GM23338 (cell line): ENCODE data around the gene KRT15. TPM values are rescaled to one million over a fixed set of nuclear protein-coding genes. Genes with fewer than 3 reads are reported as not detected.

Experiments used
- ATAC-seq: fragments of 200-7000 bp; cut with Tn5 transposase; 3 replicates; pipeline ENCODE4 v1.9.1; 2020
- DNase-seq: peaks from one replicate; pipeline ENCODE4 v3.0.0-alpha.2; 2015; ENCODE audit warnings: low spot score
- H2AFZ ChIP-seq: fragments of 200-600 bp; sonication (generic); 2 replicates; pipeline ENCODE4 v1.8.0; 2016; ENCODE audit warnings: antibody characterized with exemption, mild to moderate bottlenecking, moderate library complexity
- H3F3A ChIP-seq: fragments of 200-600 bp; sonication (generic); replicated peaks from 2 replicates; pipeline ENCODE4 v1.8.0; 2017; ENCODE audit warnings: antibody characterized with exemption, mixed run types, low read depth
- H3K27ac ChIP-seq: fragments of 200-600 bp; sonication (generic); 2 replicates; pipeline ENCODE4 v1.6.1; 2016; ENCODE audit warnings: low read depth
- H3K27me3 ChIP-seq: fragments of 200-600 bp; sonication (generic); 2 replicates; pipeline ENCODE4 v1.8.0; 2016; ENCODE audit warnings: mild to moderate bottlenecking, mixed run types, moderate library complexity; ENCODE audit not compliant: insufficient read depth
- H3K36me3 ChIP-seq: fragments of 200-600 bp; sonication (generic); 2 replicates; pipeline ENCODE4 v1.8.0; 2016; ENCODE audit warnings: mild to moderate bottlenecking; ENCODE audit not compliant: insufficient read depth
- H3K4me1 ChIP-seq: fragments of 200-600 bp; sonication (generic); 2 replicates; pipeline ENCODE4 v1.8.0; 2016; ENCODE audit warnings: mild to moderate bottlenecking, moderate library complexity; ENCODE audit not compliant: insufficient read depth
- H3K4me2 ChIP-seq: fragments of 200-600 bp; sonication (generic); 2 replicates; pipeline ENCODE4 v1.7.1; 2017; ENCODE audit warnings: mixed run types
- H3K4me3 ChIP-seq: fragments of 200-600 bp; sonication (generic); 2 replicates; pipeline ENCODE4 v1.6.1; 2016; ENCODE audit warnings: mixed run types
- H3K79me2 ChIP-seq: fragments of 200-600 bp; sonication (generic); replicated peaks from 2 replicates; pipeline ENCODE4 v1.8.0; 2017; ENCODE audit warnings: mild to moderate bottlenecking; ENCODE audit not compliant: insufficient read depth
- H3K9me2 ChIP-seq: fragments of 200-600 bp; sonication (generic); 2 replicates; pipeline ENCODE4 v1.8.0; 2017; ENCODE audit not compliant: insufficient read depth
- H4K20me1 ChIP-seq: fragments of 200-600 bp; sonication (generic); replicated peaks from 2 replicates; pipeline ENCODE4 v1.8.0; 2017; ENCODE audit warnings: mild to moderate bottlenecking; ENCODE audit not compliant: insufficient read depth
- H3K27ac Mint-ChIP-seq: 2 replicates; pipeline ENCODE4 v1.8.0; 2020; ENCODE audit warnings: inconsistent platforms, mild to moderate bottlenecking, moderate library complexity, mixed read lengths
- H3K27me3 Mint-ChIP-seq: 3 replicates; pipeline ENCODE4 v1.8.0; 2022; ENCODE audit warnings: low read depth, mild to moderate bottlenecking, moderate library complexity, mixed read lengths, inconsistent platforms; ENCODE audit not compliant: insufficient read depth, poor library complexity
- H3K36me3 Mint-ChIP-seq: 3 replicates; pipeline ENCODE4 v1.8.0; 2021; ENCODE audit warnings: low read depth, mild to moderate bottlenecking, inconsistent platforms, moderate library complexity, mixed read lengths
- H3K4me1 Mint-ChIP-seq: 3 replicates; pipeline ENCODE4 v1.8.0; 2020; ENCODE audit warnings: mild to moderate bottlenecking, inconsistent platforms, mixed read lengths
- H3K4me3 Mint-ChIP-seq: 3 replicates; pipeline ENCODE4 v1.8.0; 2021; ENCODE audit warnings: moderate library complexity, mild to moderate bottlenecking, inconsistent platforms, mixed read lengths
- H3K9me3 Mint-ChIP-seq: 3 replicates; pipeline ENCODE4 v1.8.0; 2020; ENCODE audit warnings: moderate library complexity, mild to moderate bottlenecking, inconsistent platforms, mixed read lengths
- CREB1 ChIP-seq: fragments of 250-450 bp; sonication (Bioruptor Pico); IDR thresholded peaks from 2 replicates; pipeline ENCODE4 v1.5.0; 2020; ENCODE audit warnings: low read depth, mild to moderate bottlenecking, moderate library complexity
- ETS1 ChIP-seq: IDR thresholded peaks from 2 replicates; pipeline ENCODE4 v1.6.1; 2016; ENCODE audit warnings: antibody characterized with exemption
- EZH2 ChIP-seq: fragments of 200-600 bp; sonication (generic); IDR thresholded peaks from one replicate; pipeline ENCODE4 v1.8.0; 2017; ENCODE audit warnings: antibody characterized with exemption, mild to moderate bottlenecking, low read depth; ENCODE audit not compliant: unreplicated experiment
- EZH2phosphoT487 ChIP-seq: fragments of 200-600 bp; sonication (generic); IDR thresholded peaks from one replicate; pipeline ENCODE4 v1.8.1; 2018; ENCODE audit warnings: antibody characterized with exemption; ENCODE audit not compliant: unreplicated experiment
- JUNB ChIP-seq: IDR thresholded peaks from one replicate; pipeline ENCODE4 v1.6.1; 2016; ENCODE audit warnings: antibody characterized with exemption; ENCODE audit not compliant: unreplicated experiment
- NANOG ChIP-seq: IDR thresholded peaks from 2 replicates; pipeline ENCODE4 v1.6.1; 2016; ENCODE audit warnings: antibody characterized with exemption, borderline replicate concordance
- POLR2AphosphoS5 ChIP-seq: IDR thresholded peaks from 2 replicates; pipeline ENCODE4 v1.6.1; 2016; ENCODE audit warnings: antibody characterized with exemption, low read depth
- REST ChIP-seq: IDR thresholded peaks from one replicate; pipeline ENCODE4 v1.6.1; 2018; ENCODE audit warnings: antibody characterized with exemption; ENCODE audit not compliant: unreplicated experiment
- STAT1 ChIP-seq: IDR thresholded peaks from one replicate; pipeline ENCODE4 v1.6.1; 2016; ENCODE audit warnings: antibody characterized with exemption; ENCODE audit not compliant: unreplicated experiment
- ZNF114 ChIP-seq: fragments of 250-450 bp; sonication (Bioruptor Pico); IDR thresholded peaks from 2 replicates; pipeline ENCODE4 v1.5.0; 2020; ENCODE audit warnings: mild to moderate bottlenecking, moderate library complexity
- ZNF331 ChIP-seq: fragments of 250-450 bp; sonication (Bioruptor Pico); IDR thresholded peaks from 2 replicates; pipeline ENCODE4 v1.5.0; 2020; ENCODE audit warnings: low read depth, mild to moderate bottlenecking, moderate library complexity
- polyA plus RNA-seq: library from polyadenylated mRNA; unstranded; fragments of >200 nt; fragmentation: Nextera tagmentation; extraction: Ambion mirVana; gene quantifications from 2 replicates; pipeline ENCODE4 v1.2.1, GENCODE V29; 2016
- total RNA-seq: library from RNA; depleted of rRNA; stranded (reverse); fragments of >200 nt; shearing (Covaris generic); gene quantifications from 2 replicates; pipeline ENCODE4 v1.2.3, GENCODE V29; 2014
- TF ChIP-seq, protein P1 (sequence below): fragments of 250-450 bp; sonication (Bioruptor Pico); IDR thresholded peaks from 2 replicates; pipeline ENCODE4 v1.5.0; 2020; ENCODE audit warnings: mild to moderate bottlenecking, moderate library complexity
- TF ChIP-seq, protein P2 (sequence below), 2 experiments: fragments of 200-600 bp in 1 of 2; sonication (generic) in 1 of 2; conservative IDR thresholded peaks; 2 replicates each; pipeline versions ENCODE4 v1.5.1 to v1.6.1; 2016 to 2017; ENCODE audit warnings: antibody characterized with exemption in 2 of 2, low read depth in 2 of 2, mild to moderate bottlenecking in 2 of 2, moderate library complexity in 1 of 2

The KRT15 gene
- total and polyA plus RNA-seq, 2 experiments from 2014 or later: 0.03 TPM; not detected in 1

GRCh38 chr17:41524261-41524660 is 5.6 kb upstream of the KRT15 start:
- Mint-ChIP-seq H3K4me3 (no peak overlapping the region), H3K9me3 (no peaks in the 10 kb centered on the region; the same call in 2 of the 3 replicates), H3K27me3 (peaks cover 25% of the 10 kb centered on the region), H3K36me3 (peaks cover 40% of the 10 kb centered on the region), H3K27ac (no peak overlapping the region), H3K4me1 (peaks cover 36% of the 10 kb centered on the region)
- H4K20me1 ChIP-seq: peaks cover 9% of the 10 kb centered on the region; the same call in 1 of the 2 replicates
- TF ChIP-seq ZNF331 (no peak), NANOG (no peak), REST (no peak), JUNB (no peak), STAT1 (no peak), POLR2AphosphoS5 (no peak), CREB1 (CRISPR knock-in tag) (no peak), ETS1 (no peak), EZH2 (no peak), EZH2phosphoT487 (no peak), ZNF114 (CRISPR knock-in tag) (no peak)
- TF ChIP-seq, protein P1, sequence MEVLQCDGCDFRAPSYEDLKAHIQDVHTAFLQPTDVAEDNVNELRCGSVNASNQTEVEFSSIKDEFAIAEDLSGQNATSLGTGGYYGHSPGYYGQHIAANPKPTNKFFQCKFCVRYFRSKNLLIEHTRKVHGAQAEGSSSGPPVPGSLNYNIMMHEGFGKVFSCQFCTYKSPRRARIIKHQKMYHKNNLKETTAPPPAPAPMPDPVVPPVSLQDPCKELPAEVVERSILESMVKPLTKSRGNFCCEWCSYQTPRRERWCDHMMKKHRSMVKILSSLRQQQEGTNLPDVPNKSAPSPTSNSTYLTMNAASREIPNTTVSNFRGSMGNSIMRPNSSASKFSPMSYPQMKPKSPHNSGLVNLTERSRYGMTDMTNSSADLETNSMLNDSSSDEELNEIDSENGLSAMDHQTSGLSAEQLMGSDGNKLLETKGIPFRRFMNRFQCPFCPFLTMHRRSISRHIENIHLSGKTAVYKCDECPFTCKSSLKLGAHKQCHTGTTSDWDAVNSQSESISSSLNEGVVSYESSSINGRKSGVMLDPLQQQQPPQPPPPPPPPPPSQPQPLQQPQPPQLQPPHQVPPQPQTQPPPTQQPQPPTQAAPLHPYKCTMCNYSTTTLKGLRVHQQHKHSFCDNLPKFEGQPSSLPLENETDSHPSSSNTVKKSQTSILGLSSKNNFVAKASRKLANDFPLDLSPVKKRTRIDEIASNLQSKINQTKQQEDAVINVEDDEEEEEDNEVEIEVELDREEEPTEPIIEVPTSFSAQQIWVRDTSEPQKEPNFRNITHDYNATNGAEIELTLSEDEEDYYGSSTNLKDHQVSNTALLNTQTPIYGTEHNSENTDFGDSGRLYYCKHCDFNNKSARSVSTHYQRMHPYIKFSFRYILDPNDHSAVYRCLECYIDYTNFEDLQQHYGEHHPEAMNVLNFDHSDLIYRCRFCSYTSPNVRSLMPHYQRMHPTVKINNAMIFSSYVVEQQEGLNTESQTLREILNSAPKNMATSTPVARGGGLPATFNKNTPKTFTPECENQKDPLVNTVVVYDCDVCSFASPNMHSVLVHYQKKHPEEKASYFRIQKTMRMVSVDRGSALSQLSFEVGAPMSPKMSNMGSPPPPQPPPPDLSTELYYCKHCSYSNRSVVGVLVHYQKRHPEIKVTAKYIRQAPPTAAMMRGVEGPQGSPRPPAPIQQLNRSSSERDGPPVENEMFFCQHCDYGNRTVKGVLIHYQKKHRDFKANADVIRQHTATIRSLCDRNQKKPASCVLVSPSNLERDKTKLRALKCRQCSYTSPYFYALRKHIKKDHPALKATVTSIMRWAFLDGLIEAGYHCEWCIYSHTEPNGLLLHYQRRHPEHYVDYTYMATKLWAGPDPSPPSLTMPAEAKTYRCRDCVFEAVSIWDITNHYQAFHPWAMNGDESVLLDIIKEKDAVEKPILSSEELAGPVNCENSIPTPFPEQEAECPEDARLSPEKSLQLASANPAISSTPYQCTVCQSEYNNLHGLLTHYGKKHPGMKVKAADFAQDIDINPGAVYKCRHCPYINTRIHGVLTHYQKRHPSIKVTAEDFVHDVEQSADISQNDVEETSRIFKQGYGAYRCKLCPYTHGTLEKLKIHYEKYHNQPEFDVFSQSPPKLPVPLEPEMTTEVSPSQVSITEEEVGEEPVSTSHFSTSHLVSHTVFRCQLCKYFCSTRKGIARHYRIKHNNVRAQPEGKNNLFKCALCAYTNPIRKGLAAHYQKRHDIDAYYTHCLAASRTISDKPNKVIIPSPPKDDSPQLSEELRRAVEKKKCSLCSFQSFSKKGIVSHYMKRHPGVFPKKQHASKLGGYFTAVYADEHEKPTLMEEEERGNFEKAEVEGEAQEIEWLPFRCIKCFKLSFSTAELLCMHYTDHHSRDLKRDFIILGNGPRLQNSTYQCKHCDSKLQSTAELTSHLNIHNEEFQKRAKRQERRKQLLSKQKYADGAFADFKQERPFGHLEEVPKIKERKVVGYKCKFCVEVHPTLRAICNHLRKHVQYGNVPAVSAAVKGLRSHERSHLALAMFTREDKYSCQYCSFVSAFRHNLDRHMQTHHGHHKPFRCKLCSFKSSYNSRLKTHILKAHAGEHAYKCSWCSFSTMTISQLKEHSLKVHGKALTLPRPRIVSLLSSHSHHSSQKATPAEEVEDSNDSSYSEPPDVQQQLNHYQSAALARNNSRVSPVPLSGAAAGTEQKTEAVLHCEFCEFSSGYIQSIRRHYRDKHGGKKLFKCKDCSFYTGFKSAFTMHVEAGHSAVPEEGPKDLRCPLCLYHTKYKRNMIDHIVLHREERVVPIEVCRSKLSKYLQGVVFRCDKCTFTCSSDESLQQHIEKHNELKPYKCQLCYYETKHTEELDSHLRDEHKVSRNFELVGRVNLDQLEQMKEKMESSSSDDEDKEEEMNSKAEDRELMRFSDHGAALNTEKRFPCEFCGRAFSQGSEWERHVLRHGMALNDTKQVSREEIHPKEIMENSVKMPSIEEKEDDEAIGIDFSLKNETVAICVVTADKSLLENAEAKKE (CRISPR knock-in tag): no peak
- TF ChIP-seq, protein P2, sequence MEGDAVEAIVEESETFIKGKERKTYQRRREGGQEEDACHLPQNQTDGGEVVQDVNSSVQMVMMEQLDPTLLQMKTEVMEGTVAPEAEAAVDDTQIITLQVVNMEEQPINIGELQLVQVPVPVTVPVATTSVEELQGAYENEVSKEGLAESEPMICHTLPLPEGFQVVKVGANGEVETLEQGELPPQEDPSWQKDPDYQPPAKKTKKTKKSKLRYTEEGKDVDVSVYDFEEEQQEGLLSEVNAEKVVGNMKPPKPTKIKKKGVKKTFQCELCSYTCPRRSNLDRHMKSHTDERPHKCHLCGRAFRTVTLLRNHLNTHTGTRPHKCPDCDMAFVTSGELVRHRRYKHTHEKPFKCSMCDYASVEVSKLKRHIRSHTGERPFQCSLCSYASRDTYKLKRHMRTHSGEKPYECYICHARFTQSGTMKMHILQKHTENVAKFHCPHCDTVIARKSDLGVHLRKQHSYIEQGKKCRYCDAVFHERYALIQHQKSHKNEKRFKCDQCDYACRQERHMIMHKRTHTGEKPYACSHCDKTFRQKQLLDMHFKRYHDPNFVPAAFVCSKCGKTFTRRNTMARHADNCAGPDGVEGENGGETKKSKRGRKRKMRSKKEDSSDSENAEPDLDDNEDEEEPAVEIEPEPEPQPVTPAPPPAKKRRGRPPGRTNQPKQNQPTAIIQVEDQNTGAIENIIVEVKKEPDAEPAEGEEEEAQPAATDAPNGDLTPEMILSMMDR (conservative IDR thresholded peaks at IDR 0.05; ENCODE audit: low read depth in 2 of 2): no peak
- no peak for ATAC-seq
- no peaks in the 10 kb centered on the region for H3K27me3 ChIP-seq
- no peak overlapping the region for H3K4me3 ChIP-seq
- H3K9me2 ChIP-seq: no peaks in the 10 kb centered on the region
- H2AFZ ChIP-seq: no peak overlapping the region
- peaks cover 22% of the 10 kb centered on the region for H3K4me1 ChIP-seq
- H3K79me2 ChIP-seq: peaks cover 11% of the 10 kb centered on the region
- H3K36me3 ChIP-seq: 0 out of 2 replicates have a peak, but pooled peaks cover 9% of the 10 kb centered on the region
- H3K27ac ChIP-seq: no peak overlapping the region
- no peak overlapping the region for H3K4me2 ChIP-seq
- DNase-seq: no peak
- H3F3A ChIP-seq: 0 out of 2 replicates have a peak, but pooled peaks cover 4% of the 10 kb centered on the region
